Measurements from ENCODE around the gene ATP4B. TPM values are rescaled to one million over a fixed set of nuclear protein-coding genes. Genes with fewer than 3 reads are reported as not detected.

The ATP4B gene
- total RNA-seq, 1 experiment from 2014 or later: not detected

DNA sequence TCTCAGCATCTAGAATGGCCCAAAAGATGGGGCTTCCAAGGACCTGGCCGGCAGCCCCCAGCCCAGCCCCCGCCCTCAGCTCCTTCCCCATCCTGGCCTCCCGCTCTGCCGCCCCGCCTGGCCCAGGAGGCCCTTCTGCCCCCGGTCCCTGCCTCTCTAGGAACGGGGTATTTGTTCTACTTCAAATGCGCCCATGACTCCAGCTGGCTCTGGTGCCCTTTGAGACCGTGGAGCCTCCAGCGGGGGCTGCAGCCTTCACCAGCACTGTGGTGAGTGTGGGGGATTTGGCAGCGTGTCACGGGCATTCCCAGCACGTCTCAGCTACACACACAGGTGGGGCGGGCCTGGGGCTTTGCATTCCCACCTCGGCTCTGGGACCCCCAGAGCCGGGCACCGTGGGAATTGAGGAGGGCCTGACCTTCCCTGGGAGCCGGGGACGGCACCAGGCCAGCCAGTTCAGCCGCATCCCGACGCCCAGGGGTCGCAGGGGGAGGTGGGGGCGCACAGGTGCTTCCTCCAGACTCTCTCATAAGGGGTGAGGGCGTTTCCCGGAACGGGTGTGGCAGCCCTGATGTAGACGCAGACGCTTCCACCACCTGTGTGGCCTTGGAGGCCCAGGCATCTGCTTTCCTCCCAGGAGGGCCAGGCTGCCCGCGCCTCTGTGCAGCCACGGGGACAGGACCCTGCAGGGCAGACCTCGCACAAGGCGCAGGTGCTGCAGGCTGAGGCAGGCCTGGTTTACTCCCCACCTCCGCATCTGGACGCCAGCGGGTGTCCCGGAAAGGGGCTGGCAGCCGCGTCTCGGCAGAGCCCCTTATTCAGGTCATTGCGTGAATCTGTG, 947 bp downstream of the ATP4B start:
- DNase-seq (ENCODE audit: low read depth): no peak

DNA sequence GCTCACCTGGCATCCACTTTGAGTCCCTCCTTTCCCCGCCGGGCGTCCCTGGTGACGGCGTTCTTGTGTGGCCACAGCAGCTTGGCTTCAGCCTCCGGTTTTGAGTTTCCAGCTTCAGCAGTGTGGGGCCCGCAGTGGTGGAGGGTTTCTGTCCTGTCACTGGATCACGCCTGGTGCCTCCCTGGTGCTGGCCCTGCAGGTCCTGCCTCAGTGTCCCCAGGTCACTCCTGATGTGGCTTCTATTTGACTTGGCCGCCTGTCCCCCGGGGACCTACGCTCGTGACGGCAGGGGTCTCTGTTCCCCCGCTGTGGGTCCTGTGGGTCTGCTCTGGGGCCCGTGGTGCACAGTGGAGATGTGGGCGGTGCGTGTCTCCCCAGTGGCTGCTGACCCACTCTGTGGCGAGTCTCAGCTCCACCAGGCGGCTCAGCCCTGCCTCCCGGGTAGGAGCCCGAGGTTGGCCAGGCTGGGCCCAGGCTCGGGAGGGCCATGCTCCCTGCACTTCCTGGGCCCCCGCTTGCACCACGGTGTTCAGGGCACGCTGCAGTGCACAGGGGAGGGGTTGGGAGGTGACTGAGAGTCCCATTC, 1.9 kb downstream of the ATP4B start:
- DNase-seq (ENCODE audit: low read depth): no peak

DNA sequence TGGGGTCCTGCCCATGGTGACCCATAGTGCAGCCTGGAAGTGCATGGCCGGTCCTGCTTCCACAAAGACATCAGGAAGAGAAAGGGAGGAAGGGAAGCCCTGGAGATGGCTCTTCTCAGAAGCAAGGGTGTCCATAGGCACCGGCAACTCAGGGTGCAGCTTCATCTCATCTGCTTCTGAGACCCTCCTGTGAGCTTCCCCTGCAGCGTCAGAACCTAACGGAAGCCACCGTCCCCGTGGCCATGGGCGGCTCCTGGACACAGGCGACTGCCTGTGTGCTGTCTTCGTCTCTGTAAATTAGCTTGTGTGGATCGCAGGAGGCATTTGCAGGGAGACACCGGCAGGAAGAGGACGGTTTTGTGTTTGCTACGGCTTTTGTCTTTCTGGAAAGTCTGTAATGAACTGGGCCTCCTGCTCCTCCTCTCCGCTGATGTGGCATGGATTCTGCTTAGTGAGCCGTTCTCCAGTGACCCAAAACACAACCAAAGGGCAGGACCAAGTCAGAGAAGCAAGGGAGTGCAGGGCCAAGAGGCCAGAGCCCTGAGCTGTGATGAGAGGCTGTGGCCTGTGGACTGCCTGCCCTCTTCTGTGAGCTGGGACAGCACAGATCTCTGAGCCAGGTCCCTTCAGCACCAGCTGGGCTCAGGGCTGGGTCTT, 2.5 kb downstream of the ATP4B start:
- no peak for DNase-seq (ENCODE audit: low read depth)

DNA sequence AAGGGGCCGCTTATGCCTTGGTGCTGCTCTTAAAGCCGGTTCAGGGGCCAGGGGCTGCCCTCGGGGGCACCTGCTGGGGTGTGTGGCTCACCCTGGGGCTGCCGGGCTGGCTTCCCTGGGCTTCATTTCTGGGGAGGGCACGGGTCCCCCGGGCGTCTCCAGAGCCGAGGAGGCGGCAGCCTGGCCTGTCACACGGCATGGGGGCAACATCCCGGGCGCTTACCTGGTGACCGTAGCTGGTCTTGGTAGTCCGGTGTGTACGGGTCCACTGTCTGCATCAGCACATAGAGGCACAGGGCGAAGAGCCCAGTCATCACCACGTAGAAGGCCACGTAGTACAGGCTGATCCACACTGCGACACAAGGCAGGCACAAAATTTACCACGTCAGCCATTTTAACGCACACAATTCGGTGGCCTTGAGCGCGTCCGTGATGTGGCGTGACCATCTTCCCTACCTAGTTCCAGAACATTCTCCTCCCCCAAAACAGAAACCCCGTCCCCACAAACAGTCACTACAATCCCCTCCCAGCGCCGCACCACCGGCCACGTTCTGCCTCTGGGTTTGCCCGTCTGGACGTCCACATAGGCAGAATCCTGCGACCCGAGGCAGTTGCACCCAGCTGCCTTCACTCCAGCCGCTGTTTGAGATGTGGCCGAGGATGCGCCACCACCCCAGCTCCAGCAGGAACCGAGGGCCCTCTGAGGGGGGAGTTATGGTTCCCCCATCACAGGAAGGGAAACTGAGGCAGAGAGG, 3.2 kb downstream of the ATP4B start:
- DNase-seq (ENCODE audit: low read depth): no peak

DNA sequence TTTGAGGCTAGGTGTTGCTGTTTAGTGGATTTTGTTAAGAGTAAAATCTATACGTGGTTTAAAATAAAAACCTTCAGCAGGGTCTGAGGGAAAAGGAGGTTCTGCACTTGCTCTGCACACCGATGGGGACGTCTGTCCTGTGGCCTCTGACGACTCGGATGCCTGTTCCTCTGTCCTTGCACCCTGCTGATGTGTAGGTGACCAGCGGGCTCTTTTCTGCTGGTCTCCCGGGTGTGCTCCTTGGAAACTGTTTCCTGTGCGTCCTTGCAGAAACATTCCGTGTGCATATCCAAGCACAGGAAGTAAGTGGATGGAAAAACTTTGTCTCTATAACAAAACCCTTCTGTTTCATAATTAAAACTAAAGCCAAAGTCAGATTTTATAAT, 3.8 kb downstream of the ATP4B start:
- no peak for DNase-seq (ENCODE audit: low read depth)

DNA sequence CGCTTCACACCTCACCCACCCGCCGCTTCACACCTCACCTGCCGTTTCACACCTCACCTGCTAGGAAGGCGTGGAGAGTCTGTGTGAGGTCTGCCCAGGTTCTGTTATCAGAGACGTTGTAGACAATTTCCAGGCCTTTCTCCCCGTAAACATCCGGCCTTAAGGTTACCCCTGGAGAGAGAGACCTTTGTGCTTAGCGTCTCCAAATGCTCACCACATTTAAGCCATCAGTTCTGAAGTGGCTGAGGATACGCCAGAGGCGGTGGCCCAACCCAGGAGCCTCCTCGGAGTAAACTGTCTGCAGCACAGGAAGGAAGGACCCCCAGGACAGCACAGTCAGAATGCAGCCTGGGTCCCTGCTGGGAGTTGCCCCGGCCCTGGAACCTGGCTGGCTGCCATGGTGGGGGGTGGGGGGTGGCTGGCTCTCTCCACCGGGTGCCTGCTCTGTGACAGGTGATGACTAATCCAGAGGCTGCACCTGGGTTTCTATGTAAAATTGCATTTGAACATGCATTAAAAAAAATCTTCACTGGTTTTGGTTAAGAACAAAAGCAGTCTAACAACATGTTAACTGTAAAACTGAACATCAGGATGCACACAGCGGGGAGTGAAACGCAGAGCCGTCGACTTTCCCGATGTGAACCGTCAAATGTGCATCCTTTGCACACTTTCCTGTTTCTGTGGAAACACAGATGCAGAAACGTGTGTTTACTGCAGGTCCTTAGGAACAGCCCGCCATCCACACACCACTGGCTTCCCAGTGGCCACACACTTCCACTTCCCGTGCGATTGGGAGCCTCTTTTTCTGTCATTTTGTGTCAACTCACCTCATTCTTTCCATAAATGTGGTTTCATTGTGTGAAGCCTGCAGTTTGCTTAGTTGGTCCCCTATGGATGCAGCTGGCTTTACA, 4.5 kb downstream of the ATP4B start:
- no peak for DNase-seq (ENCODE audit: low read depth)

DNA sequence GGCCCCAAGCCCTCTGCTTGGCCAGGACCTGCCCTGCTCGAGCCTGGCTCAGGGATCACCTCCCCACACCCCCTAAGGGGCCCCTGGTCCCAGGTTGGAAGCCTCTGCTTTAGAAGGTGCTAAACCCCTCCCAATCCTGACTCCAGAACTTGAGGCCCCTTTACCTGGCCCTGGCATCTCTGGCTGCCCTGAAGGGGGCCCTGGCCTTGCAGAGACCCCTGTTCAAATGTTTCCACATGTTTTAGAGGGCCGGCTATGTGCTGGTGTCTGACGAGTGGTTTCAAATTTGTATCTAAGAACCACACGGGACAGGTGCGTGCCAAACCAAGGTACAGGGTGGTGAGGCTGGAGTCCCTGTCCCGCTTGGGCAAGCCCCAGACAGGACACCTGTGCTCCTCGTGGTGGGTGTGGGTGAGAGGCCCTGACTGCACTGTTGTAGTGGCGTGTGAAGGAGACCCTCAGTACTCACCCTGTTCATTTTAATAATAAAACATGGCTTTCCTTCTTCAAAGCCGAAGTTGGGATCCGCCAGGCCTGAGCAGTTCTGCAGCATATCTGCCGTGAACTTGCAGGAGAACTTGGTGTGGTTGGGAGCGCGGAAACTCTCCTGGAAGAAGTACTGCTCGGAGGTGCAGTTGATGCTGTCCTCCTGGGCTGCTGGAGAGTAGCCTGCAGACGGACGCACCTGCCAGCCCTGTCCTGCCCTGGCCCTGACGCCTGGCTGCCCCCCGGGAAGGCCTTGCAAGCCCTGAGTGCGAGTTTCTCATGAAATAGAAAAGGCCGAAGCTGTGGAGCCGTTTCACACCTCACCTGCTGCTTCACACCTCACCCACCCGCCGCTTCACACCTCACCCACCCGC, 5.4 kb downstream of the ATP4B start:
- DNase-seq (ENCODE audit: low read depth): no peak

DNA sequence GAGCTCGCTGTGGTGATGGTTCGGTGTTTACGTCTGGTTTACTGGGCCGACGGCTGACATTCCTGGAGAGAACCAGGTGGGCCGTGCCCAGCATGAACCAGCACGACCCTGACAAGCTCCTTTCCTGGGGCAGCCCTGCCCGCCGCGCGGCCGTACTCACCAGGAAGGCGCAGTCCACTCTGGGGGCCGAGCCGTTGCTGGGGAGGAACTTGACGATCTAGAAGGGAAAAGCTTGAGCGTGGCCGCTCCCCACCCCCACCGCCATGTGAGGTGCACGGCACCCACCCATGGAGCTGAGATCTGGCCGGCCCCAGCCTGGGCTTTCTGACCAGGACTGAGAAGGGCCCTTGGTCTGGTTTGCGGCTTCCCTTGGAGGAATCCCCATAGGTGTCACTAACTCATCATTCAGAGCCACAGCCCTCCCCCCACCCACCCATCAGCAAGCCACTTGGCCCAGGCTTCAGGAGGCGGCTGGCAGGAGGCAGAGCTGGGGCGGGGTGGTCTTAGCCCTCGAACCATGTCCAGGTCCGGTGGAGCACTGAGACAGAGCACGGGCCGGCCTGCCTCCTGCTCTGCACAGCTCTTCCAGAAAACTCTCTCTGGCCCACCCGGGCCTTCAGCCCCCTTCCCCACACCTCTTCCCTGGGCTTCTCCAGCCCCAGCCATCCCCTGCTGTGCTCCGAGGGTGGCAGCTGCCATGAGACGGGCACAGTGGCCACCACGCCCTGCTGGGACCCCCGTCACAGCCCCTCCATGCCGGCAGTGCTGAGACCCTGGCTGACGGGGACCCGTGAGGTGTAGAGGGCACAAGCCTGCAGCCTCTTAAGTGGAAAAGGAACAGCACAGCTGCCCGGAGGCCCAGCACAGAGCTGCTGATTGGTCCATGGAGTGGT, 6.2 kb downstream of the ATP4B start:
- no peak for DNase-seq (ENCODE audit: low read depth)

DNA sequence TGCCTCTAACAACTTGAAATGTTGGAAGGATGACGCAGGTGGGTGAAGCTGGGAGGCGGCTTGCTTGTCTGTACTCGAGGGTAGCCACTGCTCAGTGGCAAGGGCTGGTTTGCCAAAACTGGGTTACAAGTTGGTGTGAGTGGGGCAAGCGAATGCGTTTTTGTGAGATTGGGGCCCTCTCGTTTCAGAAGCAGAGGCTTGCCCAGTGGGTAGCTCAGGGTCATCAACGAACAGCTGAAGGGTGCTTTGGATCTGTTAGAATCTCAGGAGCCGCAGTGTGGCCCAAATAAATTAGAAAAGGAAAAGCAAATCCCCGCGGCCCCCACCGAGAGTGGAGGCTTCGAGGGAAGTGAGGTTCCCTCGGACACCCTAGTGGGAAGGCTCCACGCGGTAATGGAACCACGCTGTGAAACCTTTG, 7.3 kb downstream of the ATP4B start:
- no peak for DNase-seq (ENCODE audit: low read depth)

DNA sequence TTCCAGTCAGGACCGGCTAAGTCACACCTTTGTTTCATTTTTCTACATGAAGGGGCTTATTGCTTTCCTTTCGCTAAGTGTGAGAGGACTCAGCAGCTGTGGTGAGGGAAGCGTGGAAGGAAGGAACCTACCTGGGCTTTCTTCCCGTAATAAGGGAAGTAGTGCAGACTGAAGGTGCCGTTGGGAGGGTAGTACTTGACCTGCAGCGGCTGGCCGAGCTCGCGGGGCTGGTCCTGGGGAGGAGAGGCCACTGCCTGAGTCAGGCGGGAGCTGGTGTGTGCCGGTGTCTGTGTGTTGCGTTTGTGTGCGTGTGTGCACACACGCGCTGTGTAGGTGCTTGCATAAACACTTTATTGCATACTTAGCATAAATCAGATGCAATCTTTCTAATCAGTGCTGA, 7.7 kb downstream of the ATP4B start:
- no peak for DNase-seq (ENCODE audit: low read depth)

DNA sequence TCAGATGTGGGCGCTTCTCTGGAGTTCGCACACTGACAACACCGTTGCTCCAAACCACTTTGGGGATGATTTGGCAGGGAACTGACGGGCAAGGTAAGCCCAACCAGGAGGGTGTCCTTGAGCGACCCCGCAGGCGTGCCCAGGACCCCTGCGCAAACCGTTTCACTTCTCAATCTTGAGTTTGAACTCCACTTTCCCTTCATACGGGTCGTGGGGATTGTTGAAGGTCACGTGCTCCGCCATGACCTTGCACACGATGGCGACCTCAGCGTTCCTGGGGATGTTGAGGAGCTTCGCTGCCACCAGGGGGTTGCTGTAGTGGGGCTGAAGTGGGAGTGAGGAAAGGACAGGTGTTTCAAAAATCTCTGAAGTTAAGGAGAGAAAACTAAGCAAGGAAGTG, 8.8 kb downstream of the ATP4B start:
- DNase-seq (ENCODE audit: low read depth): no peak

DNA sequence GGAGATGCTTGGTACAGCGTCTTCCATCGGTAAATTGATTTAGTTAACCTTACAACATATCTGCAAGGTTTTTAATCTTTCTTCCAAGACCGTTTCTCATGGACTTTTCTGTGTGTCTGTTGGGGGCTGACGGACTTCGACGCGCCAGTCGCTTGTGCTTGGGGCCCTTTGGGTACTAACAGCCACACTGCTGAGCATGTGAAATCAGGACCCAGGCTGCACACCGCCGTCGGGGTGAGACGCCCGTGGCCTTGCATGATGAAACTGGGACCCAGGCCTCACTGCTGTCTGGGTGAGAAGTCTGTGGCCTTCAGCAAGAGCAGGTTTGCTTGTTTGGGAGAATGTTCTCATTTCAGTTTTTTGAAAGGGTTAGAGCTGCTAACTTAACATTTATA, 9.8 kb downstream of the ATP4B start:
- no peak for DNase-seq (ENCODE audit: low read depth)

DNA sequence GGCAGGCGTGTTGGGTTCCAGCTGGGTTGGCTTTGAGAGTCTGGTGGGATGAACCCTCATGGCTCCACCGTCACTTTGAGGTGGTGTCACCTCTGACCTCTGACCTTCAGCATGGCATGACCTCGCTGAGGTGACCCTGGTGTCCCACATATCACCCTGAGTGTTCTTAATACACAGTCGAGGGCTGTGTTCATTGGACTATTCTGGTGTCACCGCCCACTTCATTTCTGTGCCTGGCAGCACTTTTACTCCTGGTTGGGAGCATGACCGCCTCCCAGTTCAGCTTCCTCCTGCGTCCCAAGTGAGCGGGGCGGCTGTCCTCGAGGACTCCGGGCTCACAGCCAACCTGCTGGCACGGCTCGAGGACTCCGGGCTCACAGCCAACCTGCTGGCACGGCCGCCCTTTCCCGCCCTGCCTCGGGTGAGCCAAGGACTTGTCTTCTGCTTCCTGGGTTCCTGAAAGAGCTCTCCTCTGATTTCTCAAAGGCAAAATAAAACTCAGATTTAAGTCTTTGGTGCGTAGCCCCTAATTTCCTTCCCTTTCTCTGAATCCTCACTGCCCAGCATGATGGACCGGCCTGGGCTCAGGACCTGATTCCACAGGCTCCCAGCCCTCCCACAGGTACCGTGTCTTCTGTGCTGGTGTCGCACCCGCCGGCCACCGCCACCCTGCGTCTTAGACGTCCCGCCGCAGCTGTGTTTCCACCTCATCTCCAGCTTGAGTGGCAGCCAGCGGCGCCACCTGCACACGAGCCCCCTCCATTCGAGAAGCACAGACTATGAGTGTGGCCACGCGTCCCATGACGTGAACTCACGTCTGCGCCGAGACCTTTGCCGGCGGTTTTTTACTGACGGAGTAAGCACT, 10.4 kb downstream of the ATP4B start:
- DNase-seq (ENCODE audit: low read depth): peak; percentile 81

DNA sequence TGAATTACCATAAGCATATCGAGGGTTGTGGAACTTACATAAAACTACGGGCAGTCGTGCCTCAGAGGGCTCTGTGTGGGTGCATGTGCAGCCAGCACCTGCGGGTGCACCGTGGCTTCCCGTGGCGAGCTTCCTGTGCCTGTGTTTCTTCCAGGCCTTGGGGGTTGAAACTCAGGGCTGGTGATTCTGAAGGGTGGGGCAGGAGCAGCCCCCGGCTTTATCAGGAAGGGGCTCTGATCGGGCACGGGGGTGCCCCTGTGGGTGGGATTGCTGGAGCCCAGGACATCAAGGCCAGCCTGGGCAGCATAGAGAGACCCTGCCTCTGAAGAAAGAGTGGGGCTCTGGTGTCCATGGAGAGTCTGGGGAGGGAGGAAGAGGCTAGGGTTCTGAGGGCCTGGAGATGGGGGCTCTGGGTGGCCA, 11.1 kb downstream of the ATP4B start:
- no peak for DNase-seq (ENCODE audit: low read depth)

DNA sequence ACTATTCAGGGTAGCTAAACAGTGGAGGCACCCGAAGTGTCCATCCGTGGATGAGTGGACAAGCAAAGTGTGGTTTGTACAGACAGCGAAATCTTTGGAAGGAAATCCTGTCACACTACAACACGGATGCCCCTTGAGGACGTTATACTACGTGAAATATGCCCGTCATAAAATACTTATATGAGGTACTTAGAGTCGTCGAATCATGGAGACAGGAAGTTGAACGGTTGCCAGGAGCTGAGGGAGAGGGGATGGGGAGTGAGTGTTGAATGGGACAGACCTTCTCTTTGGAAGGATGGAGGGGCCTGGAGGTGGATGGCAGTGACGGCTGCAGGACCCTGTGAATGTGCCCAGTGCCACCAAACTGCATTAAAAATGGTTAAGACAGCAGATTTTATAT, 11.6 kb downstream of the ATP4B start:
- DNase-seq (ENCODE audit: low read depth): no peak

DNA sequence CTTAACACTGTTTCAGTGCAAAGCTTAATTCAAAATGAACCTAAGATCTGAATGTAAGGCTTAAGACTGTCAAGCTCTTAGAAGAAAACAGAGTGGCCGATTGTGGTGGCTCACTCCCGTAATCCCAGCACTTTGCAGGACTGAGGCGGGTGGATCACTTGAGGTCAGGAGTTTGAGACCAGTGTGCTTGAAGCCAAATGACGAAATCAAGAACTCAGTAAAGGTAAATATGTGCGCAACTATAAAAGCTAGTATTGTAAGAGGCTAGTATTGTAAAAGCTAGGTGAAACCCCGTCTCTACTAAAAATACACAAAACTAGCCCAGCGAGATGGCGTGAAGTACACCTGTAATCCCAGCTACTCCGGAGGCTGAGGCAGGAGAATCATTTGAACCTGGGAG, 12.7 kb downstream of the ATP4B start:
- DNase-seq (ENCODE audit: low read depth): no peak

DNA sequence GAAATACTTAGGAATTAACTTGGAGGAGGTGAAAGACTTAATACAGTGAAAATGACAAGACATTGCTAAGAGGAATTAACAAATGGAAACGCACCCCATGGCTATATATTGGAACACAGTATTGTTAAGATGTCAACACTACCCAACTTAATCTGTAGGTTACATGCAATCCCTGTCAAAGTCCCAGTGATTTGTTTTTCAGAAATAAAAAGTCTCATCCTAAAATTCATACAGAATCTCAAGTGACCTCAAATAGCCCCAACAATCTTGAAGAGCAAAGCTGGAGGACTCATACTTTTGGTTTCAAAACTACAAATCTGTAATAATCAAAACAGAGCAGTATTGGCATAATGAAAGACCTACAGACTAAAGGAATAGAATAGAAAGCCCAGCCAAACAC, 13.2 kb downstream of the ATP4B start:
- no peak for DNase-seq (ENCODE audit: low read depth)

DNA sequence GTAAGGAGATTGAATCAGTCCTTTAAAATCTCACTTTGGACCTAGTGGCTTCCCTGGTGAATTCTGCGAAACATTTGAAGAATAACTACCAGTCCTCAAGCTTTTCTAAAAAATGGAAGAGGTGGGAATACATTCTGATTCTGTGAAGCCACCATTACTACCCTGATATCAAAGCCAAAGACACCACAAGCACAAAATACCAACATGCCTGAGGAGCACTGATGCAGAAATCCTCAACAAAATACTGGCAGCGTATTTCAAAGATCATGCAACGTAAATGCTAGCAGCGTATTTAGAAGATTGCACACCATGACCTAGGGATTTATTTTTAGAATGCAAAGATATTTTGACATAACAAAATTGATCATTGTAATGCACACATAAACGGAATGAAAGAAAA, 14.4 kb downstream of the ATP4B start:
- DNase-seq (ENCODE audit: low read depth): no peak

Measured in LHCN-M2 (cell line).